HS-27A (cell line): Measurements from ENCODE around the gene ATXN1.
A peak's percentile ranks its signal among the peaks of the same experiment; 100 is the strongest.
"Not testable (repeated sequence)": the region's sequence is repeated elsewhere in the genome, so short reads cannot be mapped to it uniquely, and the experiment has no call there.

ENCODE experiments used
- DNase-seq: peaks from one replicate; pipeline ENCODE4 v3.0.0-alpha.2; 2012; ENCODE audit warnings: low read depth, missing footprints

ATXN1 gene

DNA sequence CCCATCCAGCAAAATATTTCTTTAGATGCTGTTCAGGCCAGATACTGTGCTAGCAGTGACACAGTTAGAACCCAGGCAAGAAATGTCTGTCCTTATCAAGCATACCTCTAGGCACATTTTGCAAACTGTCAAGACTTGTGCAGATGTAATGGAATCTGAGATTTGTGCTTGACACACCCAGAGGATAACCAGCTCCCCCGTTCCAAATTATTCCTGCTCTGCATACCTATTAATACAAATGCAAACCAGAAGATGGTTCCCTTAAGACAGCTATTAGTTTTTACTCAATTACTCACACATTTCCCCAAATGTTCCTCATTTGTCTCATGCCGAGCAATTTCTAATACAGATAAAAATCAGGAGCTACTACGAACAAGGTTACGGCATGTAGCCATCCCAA, 40.4 kb downstream of the ATXN1 start:
- no peak for DNase-seq

DNA sequence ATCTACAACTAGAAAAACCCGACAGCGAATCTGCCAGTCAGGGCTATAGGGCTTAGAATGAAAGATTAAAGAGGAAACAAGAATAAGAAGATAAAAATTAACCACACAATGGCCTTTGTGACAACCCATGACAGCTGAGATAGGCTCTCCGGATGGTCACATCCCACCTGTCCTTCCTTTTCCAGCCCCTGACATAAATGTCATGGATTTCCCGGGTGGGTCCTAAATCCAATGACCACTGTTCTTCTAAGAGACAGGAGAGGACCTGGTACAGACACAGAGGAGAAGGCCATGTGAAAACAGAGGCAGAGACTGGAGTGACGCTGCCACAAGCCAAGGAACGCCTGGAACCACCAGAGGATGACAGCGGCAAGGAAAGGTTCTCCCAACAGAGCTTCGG, 41.8 kb downstream of the ATXN1 start:
- DNase-seq: no peak

GRCh38 chr6:16718356-16718755, 42.9 kb downstream of the ATXN1 start:
- no peak for DNase-seq

- no peak for DNase-seq
Observed at GRCh38 chr6:16717275-16717942, 43.9 kb downstream of the ATXN1 start.

DNA sequence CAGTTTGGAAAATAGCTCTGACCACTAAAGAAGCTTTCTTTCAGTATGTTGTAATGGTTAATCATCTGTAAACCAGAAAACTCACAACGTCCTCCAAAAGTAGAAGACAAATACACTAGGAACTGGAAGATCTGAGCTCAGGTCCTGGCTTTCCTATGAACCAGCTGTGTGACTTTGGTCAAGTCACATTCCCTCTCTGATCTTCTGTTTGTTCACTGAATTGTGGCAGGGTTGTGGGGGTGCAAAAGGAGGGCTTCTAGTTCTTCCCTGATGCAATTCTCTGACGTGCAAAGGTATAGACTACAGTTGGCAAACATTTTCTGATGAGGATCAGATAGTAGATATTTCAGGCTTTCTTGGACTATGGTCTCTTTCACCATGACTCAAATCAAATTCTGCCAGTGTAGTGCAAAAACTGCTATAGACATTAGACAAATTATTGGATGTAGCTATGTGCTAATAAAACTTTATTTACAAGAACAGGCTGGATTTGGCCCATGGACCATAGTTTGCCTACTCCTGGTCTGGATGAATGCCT, 44.9 kb downstream of the ATXN1 start:
- DNase-seq: no peak

DNA sequence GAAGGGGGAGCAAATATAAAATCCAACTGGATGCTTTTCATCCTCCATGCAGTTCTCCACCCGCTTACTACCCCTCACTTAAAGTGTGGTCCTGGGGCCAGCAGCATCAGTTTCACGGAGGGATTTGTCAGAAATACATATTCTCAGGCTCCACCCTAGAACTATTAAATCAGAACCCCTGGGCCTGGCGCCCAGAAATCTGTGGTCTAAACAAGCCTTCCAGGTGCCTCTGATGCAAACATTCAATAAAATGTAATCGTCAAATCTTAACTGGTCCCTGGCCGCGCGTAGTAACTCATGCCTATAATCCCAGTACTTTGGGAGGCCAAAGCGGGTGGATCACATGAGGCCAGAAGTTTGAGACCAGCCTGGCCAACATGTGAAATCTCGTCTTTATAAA, 47.7 kb downstream of the ATXN1 start:
- no peak for DNase-seq

- DNase-seq: peak; percentile 88
Observed at GRCh38 chr6:16712931-16713484, 48.3 kb downstream of the ATXN1 start.

DNA sequence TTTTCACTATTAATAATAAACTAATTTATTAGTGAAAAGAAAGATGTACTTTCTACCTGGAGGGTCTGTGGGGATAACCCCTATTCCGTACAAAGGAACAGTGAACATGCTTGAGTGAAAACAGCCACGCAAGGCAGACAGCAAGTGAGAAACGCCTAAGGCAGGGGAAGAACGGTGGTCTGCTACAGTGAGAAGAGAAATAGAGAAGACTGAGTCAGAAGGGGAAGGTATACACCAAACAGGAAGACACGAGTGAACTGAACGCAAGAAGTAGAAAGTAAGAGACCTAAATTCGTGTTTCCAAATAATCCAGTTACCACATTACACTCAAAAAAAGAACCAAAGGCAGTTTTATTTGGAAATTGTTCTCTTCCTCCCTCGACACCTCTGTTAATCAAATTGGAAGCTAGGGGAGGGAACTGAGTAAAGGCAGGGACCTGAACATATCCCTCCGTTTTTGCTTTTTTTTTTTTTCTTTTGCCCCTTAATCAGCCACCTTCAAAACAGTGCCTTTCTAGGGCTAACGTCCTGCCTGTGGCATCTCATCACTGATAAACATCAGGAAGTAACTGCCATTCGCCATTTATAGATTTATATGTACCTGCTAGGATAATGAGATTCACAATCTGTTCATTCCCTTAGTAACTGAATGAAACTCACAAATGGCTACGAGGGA, 48.9 kb downstream of the ATXN1 start:
- no peak for DNase-seq

- DNase-seq: no peak
Observed at GRCh38 chr6:16711546-16712254, 49.6 kb downstream of the ATXN1 start.

GRCh38 chr6:16706911-16707783, 54.1 kb downstream of the ATXN1 start:
- DNase-seq: no peak

DNA sequence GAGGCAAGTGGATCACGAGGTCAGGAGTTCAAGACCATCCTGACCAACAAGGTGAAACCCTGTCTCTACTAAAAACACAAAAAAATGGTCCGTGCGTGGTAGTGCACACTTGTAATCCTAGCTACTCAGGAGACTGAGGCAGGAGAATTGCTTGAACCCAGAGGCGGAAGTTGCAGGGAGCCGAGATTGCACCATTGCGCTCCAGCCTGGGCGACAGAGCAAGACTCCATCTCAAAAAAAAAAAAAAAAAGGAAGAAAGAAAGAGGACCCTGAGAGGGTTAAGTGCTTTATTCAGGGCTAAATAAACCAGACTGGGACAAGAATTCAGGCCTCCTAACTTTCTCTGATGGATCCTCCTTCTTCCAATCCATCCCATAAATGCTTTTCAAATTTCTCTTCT, 54.8 kb downstream of the ATXN1 start:
- not testable (repeated sequence) for DNase-seq

DNA sequence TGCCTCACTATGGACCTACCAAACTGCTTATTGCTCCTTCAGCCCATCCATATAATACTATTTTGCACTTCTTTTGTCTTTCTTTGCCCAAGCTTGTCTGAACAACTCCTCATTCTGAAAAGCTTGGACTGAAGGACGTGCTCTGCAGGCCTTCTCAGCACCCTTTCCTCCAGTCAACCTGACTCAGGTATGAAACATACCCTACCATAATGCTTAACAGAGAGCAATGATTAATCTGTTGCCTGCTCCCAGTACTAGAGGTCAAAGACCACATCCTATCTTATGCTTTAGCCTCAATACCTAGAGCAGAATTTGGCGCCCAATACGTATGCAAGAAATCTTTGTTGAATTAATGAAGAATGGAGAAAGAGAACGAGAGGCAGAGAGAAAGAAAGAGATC, 55.2 kb downstream of the ATXN1 start:
- DNase-seq: no peak

DNA sequence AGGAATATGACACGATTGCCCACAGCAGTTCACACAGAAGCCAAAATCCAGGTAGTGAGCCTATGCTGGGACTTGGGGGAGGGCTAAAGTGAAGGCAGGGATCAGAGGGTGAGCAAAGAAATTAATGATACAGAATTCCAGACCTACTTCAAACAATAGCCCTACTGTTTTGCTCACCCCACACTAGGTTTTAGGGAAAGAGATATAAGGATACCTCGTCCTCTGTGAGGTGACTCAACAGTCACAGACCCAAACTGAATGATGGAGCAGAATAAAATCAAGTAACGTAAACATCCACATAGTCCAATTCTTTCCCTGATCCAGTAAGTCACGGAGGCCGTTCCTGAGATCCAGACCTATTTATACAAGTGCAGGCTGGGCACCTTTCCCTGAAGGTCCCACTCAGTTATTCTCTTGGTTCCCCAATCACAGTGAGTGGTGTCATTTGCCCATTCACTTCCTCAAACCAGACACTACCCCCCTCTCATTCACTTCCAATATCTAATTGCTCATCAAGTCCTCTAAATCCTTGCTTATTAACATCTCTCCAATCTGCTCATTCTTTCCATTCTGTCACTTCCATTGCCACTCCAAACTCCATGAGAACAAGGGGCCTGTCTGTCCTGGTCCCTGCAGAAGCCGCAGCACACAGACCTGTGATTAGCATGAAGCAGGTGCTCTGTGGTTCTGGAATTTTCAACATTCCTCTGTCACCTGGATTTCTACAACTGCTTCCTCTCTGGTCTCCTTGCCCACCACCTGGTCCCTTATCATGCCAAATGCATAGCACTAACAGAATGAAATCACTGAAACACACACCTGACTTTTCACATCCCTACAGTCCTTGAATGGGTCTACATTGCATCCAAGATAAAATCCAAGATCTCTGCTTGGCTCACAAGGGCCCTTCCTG, 55.9 kb downstream of the ATXN1 start:
- no peak for DNase-seq

- no peak for DNase-seq
Observed at GRCh38 chr6:16704401-16705045, 56.7 kb downstream of the ATXN1 start.

DNA sequence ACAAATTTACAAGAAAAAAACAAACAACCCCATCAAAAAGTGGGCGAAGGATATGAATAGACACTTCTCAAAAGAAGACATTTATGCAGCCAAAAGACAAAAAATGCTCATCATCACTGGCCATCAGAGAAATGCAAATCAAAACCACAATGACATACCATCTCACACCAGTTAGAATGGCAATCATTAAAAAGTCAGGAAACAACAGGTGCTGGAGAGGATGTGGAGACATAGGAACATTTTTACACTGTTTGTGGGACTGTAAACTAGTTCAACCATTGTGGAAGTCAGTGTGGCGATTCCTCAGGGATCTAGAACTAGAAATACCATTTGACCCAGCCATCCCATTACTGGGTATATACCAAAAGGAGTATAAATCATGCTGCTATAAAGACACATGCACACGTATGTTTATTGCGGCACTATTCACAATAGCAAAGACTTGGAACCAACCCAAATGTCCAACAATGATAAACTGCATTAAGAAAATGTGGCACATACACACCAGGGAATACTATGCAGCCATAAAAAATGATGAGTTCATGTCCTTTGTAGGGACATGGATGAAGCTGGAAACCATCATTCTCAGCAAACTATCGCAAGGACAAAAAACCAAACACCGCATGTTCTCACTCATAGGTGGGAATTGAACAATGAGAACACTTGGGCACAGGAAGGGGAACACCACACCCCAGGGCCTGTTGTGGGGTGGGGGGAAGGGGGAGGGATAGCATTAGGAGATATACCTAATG, 58.5 kb downstream of the ATXN1 start:
- not testable (repeated sequence) for DNase-seq

DNA sequence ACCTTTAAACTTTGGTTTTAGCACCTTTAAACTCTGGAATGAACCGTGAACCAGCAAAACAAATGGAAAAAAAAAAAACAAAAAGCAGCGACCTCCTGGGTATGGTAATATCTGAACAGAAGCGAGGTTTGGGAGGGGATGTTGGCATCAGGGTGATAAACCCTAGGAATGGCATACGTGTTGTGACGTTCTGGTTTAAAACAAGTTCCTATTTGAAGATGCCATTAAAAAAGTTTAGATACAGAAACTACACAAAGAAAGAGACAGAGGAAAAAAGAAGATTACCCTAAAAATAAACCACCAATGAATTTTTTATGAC, 60.4 kb downstream of the ATXN1 start:
- no peak for DNase-seq

- no peak for DNase-seq
Observed at GRCh38 chr6:16700202-16700915, 60.9 kb downstream of the ATXN1 start.

DNA sequence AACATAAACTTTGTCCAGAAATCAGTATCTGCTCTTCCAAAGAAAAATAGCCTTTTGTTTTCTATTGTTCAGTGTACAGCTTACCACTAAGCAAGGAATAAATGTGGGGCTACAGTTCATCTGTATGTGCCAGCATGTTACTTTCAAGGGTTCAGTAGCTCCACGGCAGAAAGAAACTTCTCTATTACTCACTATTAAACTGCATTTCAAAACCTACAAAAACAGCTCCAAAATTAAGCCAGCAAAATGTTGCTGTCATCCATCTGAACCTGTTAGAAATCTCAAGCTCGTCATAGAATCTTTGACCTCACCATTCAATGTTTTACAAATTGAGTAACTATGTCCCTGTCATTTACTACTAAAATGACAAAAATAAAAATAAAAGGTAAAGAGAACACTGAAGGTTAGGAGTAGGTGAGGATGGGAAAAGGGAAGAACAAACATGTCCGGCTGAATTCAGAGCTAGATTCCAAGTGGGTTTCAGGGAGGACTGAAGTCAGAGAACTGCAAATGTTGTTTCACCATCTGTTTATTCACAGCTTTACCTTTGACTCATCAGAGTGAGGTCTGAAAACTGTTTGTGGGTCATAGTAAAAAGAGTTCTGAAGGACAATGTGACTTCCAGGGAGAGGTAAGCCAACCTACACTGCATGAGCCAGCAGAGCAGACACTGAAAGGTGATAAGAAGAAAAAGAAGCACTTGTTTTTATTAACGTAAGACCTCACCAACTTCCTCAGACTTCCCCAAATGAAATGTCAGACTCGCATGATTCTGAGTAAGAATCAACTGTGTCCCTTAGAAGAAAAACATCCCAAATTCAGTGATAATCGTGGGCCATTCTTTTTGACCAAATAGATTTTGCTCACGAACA, 62.0 kb downstream of the ATXN1 start:
- no peak for DNase-seq
